ENCODE data around the gene UTP18. TPM values are rescaled to one million over a fixed set of nuclear protein-coding genes. Genes with fewer than 3 reads are reported as not detected.

UTP18 gene
- total and polyA plus RNA-seq, 2 of the 13 experiments (the other 11 are each of a cell fraction or from before 2014, with no cell fraction given): 35.2 to 104 TPM

DNA sequence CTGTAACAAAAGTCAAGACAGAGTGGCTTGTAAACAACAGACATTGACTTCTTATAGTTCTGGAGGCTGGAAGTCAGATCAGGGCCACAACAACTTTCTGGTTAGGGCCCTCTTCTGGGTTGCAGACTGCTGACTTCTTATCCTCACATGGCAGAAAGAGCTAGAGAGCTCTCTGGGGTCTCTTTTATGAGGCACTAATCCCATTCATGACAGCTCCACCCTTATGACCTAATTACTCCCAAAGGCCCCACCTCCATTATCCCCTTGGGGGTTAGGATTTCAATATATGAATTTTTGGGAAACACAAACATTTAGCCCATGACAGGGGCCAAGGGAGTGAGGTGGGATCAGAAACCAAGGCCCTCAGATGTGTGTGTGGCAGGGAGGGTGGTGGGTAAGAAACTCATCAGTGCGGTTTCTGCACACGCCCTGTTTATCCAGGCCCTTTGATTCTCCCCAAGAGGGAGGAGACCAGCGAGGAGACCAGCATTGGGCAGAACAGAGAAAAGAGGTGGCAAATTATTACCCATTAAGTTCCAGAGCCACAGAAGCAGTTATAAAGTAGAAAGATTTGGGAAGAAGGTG, 74.8 kb downstream of the UTP18 start:
- Histone ChIP-seq H3K27ac (ENCODE audit: extremely low read length, insufficient read depth, low read length) (no peak overlapping the region), H4K20me1 (ENCODE audit: insufficient read depth, low read length) (no peaks in the 10 kb centered on the region), H3K4me3 (replicated peaks in 1 of 3; ENCODE audit: insufficient read depth in 1 of 3, low read depth in 2 of 3, low read length in 3 of 3) (no peak overlapping the region), H2AFZ (ENCODE audit: low read length) (no peak overlapping the region), H3K79me2 (ENCODE audit: insufficient read depth, low read length) (no peaks in the 10 kb centered on the region), H3K4me2 (ENCODE audit: low read depth, low read length) (no peak overlapping the region), H3K4me1 (ENCODE audit: insufficient read depth, low read length) (no peaks in the 10 kb centered on the region), H3K36me3 (replicated peaks in 1 of 2; ENCODE audit: control insufficient read depth in 1 of 2, insufficient read depth in 2 of 2, low read length in 2 of 2) (no peaks in the 10 kb centered on the region), H3K9me3 (ENCODE audit: low read length) (no peaks in the 10 kb centered on the region), H3K9ac (ENCODE audit: insufficient read depth, low read depth, low read length) (no peak overlapping the region), H3K27me3 (ENCODE audit: control insufficient read depth in 1 of 2, insufficient read depth in 2 of 2, low read length in 2 of 2) (peaks cover 0 to 34% of the 10 kb centered on the region in 2 experiments; a peak in 4 of 5 replicates)
- no peak for ATAC-seq
- intact Hi-C loops (cut with micrococcal nuclease; ENCODE audit: unreplicated experiment): no loop called here
- in situ Hi-C loops (cut with HindIII; ENCODE audit: extremely low pct_ligation_motif_present, low pct_unique_long_range_greater_than_20kb): no loop called here
- TF ChIP-seq PAWR (CRISPR knock-in tag; IDR thresholded peaks at IDR 0.05; ENCODE audit: borderline replicate concordance) (no peak), SIX4 (CRISPR knock-in tag; IDR thresholded peaks at IDR 0.05) (no peak), KLF13 (CRISPR knock-in tag; IDR thresholded peaks at IDR 0.05) (no peak), ZNF296 (CRISPR knock-in tag; conservative IDR thresholded peaks at IDR 0.05) (no peak), ATAD3A (CRISPR knock-in tag; IDR thresholded peaks at IDR 0.05) (no peak), ZNF570 (CRISPR knock-in tag; IDR thresholded peaks at IDR 0.05; ENCODE audit: borderline replicate concordance) (no peak), ZNF317 (CRISPR knock-in tag; IDR thresholded peaks at IDR 0.05) (no peak), ZNF792 (CRISPR knock-in tag; IDR thresholded peaks at IDR 0.05) (no peak), PITX1 (CRISPR knock-in tag; IDR thresholded peaks at IDR 0.05) (no peak), ZNF605 (CRISPR knock-in tag; IDR thresholded peaks at IDR 0.05) (no peak), ZNF562 (CRISPR knock-in tag; IDR thresholded peaks at IDR 0.05; ENCODE audit: borderline replicate concordance) (no peak), HIC2 (CRISPR knock-in tag; IDR thresholded peaks at IDR 0.05; ENCODE audit: low read depth) (no peak), BHLHE40 (IDR thresholded peaks at IDR 0.05; ENCODE audit: low read length) (no peak), ZBTB1 (CRISPR knock-in tag; IDR thresholded peaks at IDR 0.05; ENCODE audit: borderline replicate concordance) (no peak), TEAD3 (CRISPR knock-in tag; optimal IDR thresholded peaks at IDR 0.05; ENCODE audit: borderline replicate concordance) (no peak), ZNF619 (CRISPR knock-in tag; IDR thresholded peaks at IDR 0.05) (no peak), MXD1 (CRISPR knock-in tag; IDR thresholded peaks at IDR 0.05) (no peak), KAT7 (CRISPR knock-in tag; IDR thresholded peaks at IDR 0.05; ENCODE audit: borderline replicate concordance) (no peak)
- TF ChIP-seq, protein P1, sequence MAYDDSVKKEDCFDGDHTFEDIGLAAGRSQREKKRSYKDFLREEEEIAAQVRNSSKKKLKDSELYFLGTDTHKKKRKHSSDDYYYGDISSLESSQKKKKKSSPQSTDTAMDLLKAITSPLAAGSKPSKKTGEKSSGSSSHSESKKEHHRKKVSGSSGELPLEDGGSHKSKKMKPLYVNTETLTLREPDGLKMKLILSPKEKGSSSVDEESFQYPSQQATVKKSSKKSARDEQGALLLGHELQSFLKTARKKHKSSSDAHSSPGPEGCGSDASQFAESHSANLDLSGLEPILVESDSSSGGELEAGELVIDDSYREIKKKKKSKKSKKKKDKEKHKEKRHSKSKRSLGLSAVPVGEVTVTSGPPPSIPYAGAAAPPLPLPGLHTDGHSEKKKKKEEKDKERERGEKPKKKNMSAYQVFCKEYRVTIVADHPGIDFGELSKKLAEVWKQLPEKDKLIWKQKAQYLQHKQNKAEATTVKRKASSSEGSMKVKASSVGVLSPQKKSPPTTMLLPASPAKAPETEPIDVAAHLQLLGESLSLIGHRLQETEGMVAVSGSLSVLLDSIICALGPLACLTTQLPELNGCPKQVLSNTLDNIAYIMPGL (CRISPR knock-in tag; IDR thresholded peaks at IDR 0.05; ENCODE audit: borderline replicate concordance in 1 of 2, low read depth in 1 of 2): no peak
- DNase-seq (ENCODE audit: low spot score): no peak
- CTCF ChIA-PET (ENCODE audit: low intra/inter-chr PET ratio, low total read pairs): no interaction called here
- BruUV-seq (replicated peaks): no TSS peak
- no peak for FAIRE-seq
- WGBS (ENCODE audit: low lambda C conversion rate): 48% methylated on average over 3 of the region's 3 CpGs
- POLR2A ChIA-PET: no interaction called here

Measured in HepG2 (cell line).